Uterus (tissue), 4 donors: ENCODE results near the gene IRF6. TPM values are rescaled to one million over a fixed set of nuclear protein-coding genes. Genes with fewer than 3 reads are reported as not detected.

Source experiments
- DNase-seq, 2 donors: peaks; one replicate each; pipeline ENCODE4 v3.0.0-alpha.2; 2019 to 2020
- H3K27ac ChIP-seq, 2 donors: fragments of 200-600 bp; sonication (generic); 1 replicate in 1 of 2; 2 replicates in 1 of 2; pipeline ENCODE4 v1.5.1; 2016 to 2018
- H3K27me3 ChIP-seq, 2 donors: fragments of 200-600 bp; sonication (generic); one replicate each; pipeline ENCODE4 v1.5.1; 2018 to 2019; ENCODE audit warnings: control low read depth in 1 of 2
- H3K36me3 ChIP-seq, 2 donors: fragments of 200-600 bp; sonication (generic); one replicate each; pipeline ENCODE4 v1.5.1; 2019; ENCODE audit warnings: control low read depth in 1 of 2
- H3K4me1 ChIP-seq, 2 donors: fragments of 200-600 bp; sonication (generic); one replicate each; pipeline ENCODE4 v1.5.1; 2018 to 2019; ENCODE audit warnings: control low read depth in 1 of 2
- H3K4me3 ChIP-seq, 2 donors: fragments of 200-600 bp; sonication (generic); 1 replicate in 1 of 2; 2 replicates in 1 of 2; pipeline ENCODE4 v1.5.1; 2018 to 2019; ENCODE audit warnings: mild to moderate bottlenecking in 1 of 2
- H3K9me3 ChIP-seq, 2 donors: fragments of 200-600 bp; sonication (generic); one replicate each; pipeline ENCODE4 v1.5.1; 2019; ENCODE audit warnings: control low read depth in 1 of 2
- POLR2A ChIP-seq, 2 donors: fragments of 450-650 bp; IDR thresholded peaks; one replicate each; pipeline ENCODE4 v1.6.1; 2016; ENCODE audit warnings: antibody characterized with exemption in 2 of 2, mild to moderate bottlenecking in 1 of 2, moderate library complexity in 1 of 2
- intact Hi-C: fragments of 100-400 bp; cut with DNase I; formaldehyde crosslinking; loops from one replicate; pipeline ENCODE4 v1.15.1; 2023; ENCODE audit warnings: low total_unique reads
- total RNA-seq, 4 donors: library from RNA; depleted of rRNA in 3 of 4; stranded (reverse); fragments of >200 nt in 3 of 4; gene quantifications; one replicate each; pipeline versions ENCODE4 v1.1.0 to v1.2.4, GENCODE V29; 2014 to 2023
- TF ChIP-seq, protein P1 (sequence below), 4 experiments: fragments of 200-600 bp in 2 of 4; fragments of 450-650 bp in 2 of 4; sonication (generic) in 2 of 4; IDR thresholded peaks; one replicate each; pipeline ENCODE4 v1.5.1; 2016 to 2019; ENCODE audit warnings: antibody characterized with exemption in 4 of 4, mild to moderate bottlenecking in 2 of 4, moderate library complexity in 1 of 4
- donor health status: DM: yes; HTN: yes; CAD: no.

IRF6 gene
- total RNA-seq, 4 donors from 2014 or later = 0.88 to 28.3 (median 4.0) TPM

DNA sequence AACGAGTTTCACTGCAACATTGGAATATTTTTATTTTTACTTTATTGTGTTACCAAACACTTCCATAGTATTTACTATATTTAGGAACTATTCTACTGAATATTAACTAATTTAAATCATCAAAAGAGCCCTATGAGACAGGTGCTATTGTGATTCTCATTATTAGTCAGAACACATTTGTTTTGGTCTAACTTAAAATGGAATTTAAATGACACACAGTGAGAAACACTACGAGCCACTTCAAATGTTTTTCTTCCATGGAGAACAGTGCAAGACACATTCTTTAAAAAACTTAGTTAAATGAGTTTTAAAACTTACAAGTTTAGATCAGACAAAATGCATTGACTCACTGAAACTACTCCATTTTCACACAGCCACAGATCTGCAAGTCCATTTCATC lies 56.7 kb downstream of the IRF6 start:
- Histone ChIP-seq H3K36me3 (no peaks in the 10 kb centered on the region), H3K4me3 (no peak overlapping the region), H3K9me3 (no peaks in the 10 kb centered on the region), H3K27me3 (no peaks in the 10 kb centered on the region), H3K4me1 (no peaks in the 10 kb centered on the region), H3K27ac (no peak overlapping the region)
- TF ChIP-seq POLR2A (IDR thresholded peaks at IDR 0.05) = no peak
- TF ChIP-seq, protein P1, sequence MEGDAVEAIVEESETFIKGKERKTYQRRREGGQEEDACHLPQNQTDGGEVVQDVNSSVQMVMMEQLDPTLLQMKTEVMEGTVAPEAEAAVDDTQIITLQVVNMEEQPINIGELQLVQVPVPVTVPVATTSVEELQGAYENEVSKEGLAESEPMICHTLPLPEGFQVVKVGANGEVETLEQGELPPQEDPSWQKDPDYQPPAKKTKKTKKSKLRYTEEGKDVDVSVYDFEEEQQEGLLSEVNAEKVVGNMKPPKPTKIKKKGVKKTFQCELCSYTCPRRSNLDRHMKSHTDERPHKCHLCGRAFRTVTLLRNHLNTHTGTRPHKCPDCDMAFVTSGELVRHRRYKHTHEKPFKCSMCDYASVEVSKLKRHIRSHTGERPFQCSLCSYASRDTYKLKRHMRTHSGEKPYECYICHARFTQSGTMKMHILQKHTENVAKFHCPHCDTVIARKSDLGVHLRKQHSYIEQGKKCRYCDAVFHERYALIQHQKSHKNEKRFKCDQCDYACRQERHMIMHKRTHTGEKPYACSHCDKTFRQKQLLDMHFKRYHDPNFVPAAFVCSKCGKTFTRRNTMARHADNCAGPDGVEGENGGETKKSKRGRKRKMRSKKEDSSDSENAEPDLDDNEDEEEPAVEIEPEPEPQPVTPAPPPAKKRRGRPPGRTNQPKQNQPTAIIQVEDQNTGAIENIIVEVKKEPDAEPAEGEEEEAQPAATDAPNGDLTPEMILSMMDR (IDR thresholded peaks at IDR 0.05) = no peak
- DNase-seq = no peak
- intact Hi-C loops = no loop called here

DNA sequence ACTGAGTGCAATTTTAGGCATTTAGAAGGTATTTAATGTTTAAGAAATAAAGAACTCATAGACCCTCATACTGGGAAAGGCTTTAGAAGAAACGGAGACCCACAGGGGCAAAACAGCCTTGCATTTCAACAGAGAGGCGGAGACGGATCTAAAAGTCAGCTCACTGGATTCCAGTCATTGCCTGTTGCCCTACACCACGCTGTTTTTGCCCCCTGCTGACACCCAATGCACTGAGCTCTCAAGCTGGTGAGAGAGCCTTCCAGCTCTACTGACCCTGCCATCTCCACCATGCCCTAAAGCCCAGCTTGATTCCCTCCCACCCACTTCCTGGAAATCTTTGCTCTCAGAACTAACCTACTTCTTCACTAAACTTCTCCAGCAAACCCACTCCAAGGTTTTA lies 57.3 kb downstream of the IRF6 start:
- Histone ChIP-seq H3K27me3 (no peaks in the 10 kb centered on the region), H3K36me3 (no peaks in the 10 kb centered on the region), H3K4me1 (no peaks in the 10 kb centered on the region), H3K27ac (no peak overlapping the region), H3K4me3 (no peak overlapping the region), H3K9me3 (no peaks in the 10 kb centered on the region)
- TF ChIP-seq POLR2A (IDR thresholded peaks at IDR 0.05) = no peak
- TF ChIP-seq, protein P1 (IDR thresholded peaks at IDR 0.05) = no peak
- intact Hi-C loops = no loop called here
- DNase-seq = no peak

DNA sequence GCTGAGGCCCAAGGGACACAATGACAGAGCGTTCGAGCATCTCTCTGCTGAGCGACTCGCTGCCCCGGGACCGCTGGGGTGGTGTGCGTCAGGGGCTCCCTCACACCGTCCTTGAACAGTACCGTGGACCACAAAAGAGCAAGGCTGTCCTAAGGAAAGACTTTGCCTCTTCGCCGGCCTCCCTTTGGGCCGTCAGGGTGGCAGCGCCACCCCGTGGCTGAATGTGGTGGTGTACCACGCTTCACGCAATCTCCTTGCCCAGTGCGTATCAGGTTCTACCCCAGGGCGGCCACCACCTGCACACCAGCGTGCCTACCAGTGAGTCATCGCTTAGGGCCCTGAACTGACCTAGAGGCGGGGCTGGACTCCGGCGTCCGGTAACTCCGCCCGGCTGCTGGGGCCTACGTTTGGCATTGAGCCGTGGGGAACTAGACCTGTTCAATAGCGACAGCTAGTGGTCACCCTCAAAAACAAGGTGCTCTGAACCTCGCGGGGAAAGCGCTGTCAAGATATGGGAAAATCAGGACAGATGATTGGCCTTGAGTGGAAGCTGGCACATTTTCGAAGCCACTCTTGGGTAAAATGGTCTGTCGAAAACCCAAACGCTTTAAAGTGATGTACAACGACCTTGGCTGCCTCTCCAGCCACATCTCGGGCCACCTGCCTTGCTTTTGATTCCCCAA lies 58.2 kb downstream of the IRF6 start:
- intact Hi-C loops = no loop called here
- Histone ChIP-seq H3K4me1 (no peaks in the 10 kb centered on the region), H3K4me3 (peak overlapping the region in 1 of 2 donors; percentile 23), H3K27me3 (no peaks in the 10 kb centered on the region), H3K9me3 (no peaks in the 10 kb centered on the region), H3K27ac (peak overlapping the region in 1 of 2 donors; percentile 17), H3K36me3 (no peaks in the 10 kb centered on the region)
- DNase-seq = peak; percentile 82 to 83
- TF ChIP-seq, protein P1 (IDR thresholded peaks at IDR 0.05) = peak; percentile 64 to 85 (median 74)
- TF ChIP-seq POLR2A (IDR thresholded peaks at IDR 0.05) = no peak

DNA sequence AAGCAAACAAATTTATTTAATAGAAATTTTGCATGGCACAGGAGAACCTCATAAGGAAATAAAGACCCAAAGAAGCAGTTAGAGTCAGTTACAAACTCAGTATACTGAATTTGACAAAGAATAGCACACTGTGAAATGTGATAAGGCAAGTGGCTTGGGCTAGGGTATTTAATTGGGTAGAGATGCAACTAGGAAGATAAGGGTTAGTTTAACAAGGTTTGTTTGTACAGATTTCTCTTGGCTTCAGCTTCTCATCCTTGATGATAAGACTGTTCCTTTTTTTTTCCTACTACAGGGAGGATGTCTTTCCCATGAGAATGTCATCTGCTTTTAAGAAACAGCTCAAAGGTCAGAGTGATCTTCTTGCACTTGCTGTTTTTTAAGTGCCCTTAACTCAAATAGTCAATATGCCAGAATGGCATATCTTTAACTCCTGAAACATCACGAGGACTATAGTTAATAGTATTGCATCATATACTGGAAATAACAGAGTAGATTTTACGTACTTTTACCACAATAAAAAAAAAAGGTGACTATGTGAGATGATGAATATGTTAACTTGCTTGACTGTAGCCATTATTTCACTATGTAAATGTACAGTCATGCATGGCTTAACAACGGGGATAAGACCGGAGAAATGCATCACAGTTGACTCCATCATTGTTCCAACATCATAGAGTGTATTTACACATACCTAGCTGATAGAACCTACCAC lies 59.3 kb downstream of the IRF6 start:
- DNase-seq = no peak
- Histone ChIP-seq H3K27me3 (no peaks in the 10 kb centered on the region), H3K36me3 (no peaks in the 10 kb centered on the region), H3K9me3 (no peaks in the 10 kb centered on the region), H3K27ac (no peak overlapping the region), H3K4me3 (no peak overlapping the region), H3K4me1 (no peaks in the 10 kb centered on the region)
- TF ChIP-seq, protein P1 (IDR thresholded peaks at IDR 0.05) = no peak
- no peak for TF ChIP-seq POLR2A (IDR thresholded peaks at IDR 0.05)
- intact Hi-C loops = no loop called here

DNA sequence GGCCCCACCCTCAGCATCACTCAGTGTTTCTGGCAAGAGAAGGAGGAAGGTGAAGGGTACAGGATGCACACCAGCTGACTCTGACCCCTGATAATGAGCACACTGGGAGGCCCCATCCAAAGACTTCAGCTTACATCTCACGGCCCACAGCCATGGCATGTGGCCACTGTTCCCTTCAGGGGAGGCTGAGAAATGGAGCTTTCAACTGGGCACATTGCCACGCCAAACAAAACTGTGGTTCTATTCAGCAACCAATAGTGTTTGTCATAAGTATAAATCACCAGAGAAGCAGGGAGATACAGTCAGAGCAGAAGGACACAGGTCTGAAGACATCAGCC lies 62.8 kb downstream of the IRF6 start:
- Histone ChIP-seq H3K27me3 (no peaks in the 10 kb centered on the region), H3K27ac (peak overlapping the region in 1 of 2 donors; percentile 38), H3K4me3 (no peak overlapping the region), H3K36me3 (no peaks in the 10 kb centered on the region), H3K9me3 (no peaks in the 10 kb centered on the region), H3K4me1 (no peaks in the 10 kb centered on the region)
- TF ChIP-seq, protein P1 (IDR thresholded peaks at IDR 0.05) = no peak
- TF ChIP-seq POLR2A (IDR thresholded peaks at IDR 0.05) = no peak
- peak in 1 of 2 donors; percentile 48 for DNase-seq
- intact Hi-C loops = no loop called here
